HG03565 (cell line): ENCODE measurements around the gene MTG2.

Experiments used
- ATAC-seq: cut with Tn5 transposase; IDR thresholded peaks from one replicate; pipeline ENCODE4 v1.9.1; 2021; ENCODE audit warnings: mild to moderate bottlenecking, moderate library complexity; ENCODE audit not compliant: unreplicated experiment

The MTG2 gene

DNA sequence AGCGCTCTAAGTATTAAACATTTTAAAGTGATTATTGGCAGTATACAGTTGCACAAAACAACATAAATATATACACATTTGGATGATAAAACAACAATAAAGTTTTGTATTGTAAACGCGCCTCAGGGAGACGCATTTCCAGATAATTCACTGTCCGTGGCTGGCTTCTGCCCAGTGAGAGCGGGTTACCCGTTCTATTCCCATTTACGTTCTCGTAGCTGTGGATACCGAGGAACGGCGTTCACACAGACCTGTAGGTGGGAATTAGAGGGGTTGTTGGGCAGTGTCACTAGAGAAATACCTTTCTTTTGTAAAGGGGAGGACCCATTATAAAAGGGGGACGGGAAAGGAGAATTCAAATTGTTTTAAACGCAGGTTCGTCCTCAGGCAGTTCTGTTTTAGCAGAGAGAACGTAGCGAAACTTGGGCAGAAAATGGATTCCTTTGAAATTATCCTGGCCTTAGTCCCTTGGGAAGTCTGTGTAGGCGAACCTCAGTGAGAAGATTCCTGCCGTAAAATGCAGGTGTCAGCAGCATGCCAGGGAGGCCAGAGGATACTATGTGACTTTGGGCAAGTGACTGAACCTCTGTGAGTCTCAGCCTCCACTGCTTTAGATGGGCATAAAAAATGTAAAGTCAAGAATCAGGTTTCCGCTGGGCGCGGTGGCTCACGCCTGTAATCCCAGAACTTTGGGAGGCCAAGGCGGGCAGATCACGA lies 756 bp downstream of the MTG2 start:
- ATAC-seq = no peak

GRCh38 chr20:62186096-62186426 lies 3.2 kb downstream of the MTG2 start:
- ATAC-seq = no peak

DNA sequence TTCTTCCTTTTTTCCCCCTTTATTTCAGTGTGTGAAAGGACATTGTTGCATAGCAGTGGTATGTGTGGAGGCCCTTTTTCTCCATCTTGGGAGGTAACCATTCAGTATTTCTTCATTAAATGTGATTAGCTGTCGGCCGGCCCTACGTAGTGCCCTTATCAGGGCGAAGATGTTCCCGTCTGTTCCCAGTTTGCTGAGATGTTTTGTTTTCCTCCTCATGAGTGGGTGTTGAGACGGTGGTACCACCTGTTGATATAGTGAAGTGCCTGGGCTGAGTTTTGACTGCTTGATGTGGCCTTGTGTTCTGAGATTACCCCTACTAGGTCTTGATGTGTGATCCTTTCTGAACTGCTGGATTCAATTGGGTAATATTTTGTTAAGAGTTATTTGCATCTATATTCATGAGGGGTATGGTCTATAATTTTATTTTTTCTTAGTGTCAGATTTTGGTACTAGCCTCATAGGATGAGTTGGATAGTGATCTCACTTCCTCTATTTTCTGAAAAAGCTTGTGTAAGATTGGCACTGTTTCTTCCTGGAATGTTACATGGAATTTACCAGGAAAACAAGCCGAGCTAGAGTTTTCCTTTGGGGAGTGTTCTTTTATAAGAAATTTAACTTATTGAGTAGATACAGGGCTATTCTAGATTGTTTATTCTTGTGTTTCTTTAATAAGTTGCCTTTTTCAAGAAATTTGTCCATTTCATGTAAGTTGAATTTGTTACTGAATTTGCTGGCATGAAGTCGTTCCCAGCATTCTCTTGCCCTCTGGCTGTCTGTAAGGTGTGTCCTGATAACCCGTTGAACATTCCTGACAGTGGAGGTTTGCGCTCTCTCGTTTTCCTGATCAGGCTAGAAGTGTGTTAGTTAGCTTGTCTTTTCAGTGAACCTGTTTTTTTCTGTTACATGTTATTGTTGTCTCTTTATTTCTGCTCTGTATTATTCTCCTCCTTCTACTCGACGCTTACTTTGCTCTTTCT lies 4.3 kb downstream of the MTG2 start:
- no peak for ATAC-seq

- no peak for ATAC-seq
These were observed 8.0 kb downstream of the MTG2 start for GRCh38 chr20:62190639-62191411.

- no peak for ATAC-seq
These were observed 9.1 kb downstream of the MTG2 start for GRCh38 chr20:62191781-62192559.

DNA sequence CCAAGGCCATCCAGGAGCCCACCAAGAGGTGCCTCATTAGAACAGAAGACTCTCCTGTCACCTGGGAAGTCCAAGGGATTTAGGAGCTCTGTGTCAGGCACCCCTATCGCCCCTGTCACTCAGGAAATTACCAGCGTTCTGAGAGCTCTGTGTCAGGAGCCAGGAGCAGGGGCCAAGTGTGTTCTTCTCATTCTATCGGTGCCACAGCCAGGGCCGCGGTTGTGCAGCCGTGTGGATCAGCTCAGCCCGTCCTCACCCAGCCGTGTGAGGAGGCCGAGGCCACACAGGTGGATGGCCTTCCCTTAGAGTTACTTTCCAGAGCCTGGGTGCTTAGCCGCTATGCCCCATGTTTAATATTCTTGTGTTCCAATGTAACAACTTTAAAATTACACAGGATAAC lies 9.8 kb downstream of the MTG2 start:
- no peak for ATAC-seq

DNA sequence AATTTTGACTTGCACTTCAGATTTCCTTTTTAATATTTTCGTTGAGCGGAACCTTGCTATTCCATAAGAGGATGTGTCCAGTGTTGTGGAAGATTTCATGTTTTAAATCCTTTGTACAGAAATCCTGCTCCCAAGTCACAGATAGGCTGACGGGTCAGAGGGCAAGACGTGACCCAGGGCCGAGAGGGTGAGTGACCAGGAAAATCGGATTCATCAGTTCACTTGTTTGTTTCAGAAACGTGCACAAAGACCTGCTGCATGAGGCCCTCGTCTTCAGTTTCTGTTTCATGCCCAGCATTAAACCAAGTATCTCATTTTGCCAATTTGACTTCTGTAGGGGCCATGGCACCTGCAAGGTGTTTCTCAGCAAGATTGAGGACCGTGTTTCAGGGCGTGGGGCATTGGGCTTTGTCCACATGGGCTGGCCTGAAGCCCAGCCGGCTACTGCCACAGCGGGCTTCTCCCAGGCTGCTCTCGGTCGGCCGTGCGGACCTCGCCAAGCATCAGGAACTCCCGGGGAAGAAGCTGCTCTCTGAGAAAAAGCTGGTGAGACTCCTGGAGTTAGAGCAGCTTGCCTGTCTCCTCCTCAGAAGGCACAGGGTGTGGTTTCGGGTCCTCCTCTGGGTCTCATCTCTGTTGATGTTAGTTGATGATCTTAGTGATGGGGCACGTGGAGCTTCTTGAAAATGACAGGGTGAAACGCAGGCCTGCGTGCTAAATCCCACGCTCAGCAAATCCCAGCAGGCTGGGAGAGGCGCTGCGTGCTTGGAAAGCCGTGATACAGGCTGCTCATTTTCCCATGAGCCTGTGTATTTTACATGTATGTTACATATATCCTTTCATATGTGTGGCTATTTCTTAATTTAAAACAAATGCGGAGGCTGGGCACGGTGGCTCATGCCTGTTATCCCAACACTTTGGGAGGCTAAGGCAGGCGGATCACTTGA lies 10.5 kb downstream of the MTG2 start:
- ATAC-seq = no peak

- no peak for ATAC-seq
These were observed 12.2 kb downstream of the MTG2 start for GRCh38 chr20:62195075-62195405.

DNA sequence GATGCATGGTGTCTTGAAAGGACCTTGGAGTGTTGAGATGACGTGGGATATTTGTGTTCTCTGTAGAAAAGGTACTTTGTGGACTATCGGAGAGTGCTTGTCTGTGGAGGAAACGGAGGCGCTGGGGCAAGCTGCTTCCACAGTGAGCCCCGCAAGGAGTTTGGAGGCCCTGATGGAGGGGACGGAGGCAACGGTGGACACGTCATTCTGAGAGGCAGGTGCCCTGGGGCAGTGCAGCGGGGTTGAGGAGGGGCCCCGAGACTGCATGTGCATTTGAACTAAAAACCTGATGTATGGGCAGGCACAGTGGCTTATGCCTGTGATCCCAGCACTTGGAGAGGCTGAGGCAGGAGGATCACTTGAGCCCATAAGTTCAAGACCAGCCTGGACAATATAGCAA lies 12.9 kb downstream of the MTG2 start:
- no peak for ATAC-seq

- ATAC-seq = no peak
These were observed 13.5 kb downstream of the MTG2 start for GRCh38 chr20:62196286-62196685.

DNA sequence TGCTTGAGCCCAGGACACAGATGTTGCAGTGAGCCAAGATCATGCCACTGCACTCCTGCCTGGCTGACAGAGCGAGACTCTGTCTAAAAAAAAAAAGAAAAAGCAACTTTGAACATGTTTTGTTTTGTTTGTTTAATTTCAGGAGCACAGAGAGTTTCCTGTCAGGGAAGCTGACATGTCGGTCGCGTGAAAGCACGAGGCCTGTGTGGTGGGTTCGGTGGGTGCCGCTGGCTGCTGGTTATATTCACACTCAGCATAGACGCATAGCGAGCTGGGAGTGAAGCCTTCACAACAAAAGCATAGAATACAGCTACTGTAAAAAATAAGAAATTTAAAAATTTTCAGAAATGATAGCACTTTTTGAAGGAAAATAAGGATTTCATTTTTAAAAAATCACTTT lies 14.5 kb downstream of the MTG2 start:
- no peak for ATAC-seq

GRCh38 chr20:62197801-62198200 lies 15.0 kb downstream of the MTG2 start:
- no peak for ATAC-seq

GRCh38 chr20:62198496-62198895 lies 15.7 kb downstream of the MTG2 start:
- no peak for ATAC-seq

- no peak for ATAC-seq
These were observed 16.1 kb downstream of the MTG2 start for GRCh38 chr20:62198931-62199330.

DNA sequence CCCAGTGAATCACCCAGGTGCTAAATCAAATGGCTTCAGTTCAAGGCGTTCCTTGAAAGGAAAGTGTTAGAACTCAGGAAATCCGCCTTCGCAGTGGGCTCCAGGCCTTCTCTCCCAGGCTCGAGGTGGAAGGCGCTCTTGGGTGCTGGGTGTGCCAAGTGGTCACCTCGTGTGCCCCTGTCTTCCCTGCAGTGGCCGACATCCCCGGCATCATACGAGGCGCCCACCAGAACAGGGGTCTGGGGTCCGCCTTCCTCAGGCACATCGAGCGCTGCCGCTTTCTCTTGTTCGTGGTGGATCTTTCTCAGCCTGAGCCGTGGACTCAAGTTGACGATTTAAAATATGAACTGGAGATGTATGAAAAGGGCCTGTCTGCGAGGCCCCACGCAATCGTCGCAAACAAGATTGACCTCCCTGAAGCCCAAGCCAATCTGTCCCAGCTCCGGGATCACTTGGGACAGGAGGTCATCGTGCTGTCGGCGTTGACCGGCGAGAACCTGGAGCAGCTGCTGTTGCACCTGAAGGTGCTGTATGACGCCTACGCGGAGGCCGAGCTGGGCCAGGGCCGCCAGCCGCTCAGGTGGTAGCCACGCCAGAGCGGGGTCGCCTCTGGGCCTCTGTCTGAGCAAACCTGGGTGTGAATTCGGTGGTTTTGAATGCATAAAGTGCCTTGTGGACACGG lies 17.8 kb downstream of the MTG2 start:
- ATAC-seq = no peak

GRCh38 chr20:62201173-62202082 lies 18.6 kb downstream of the MTG2 start:
- ATAC-seq = peak; percentile 59

GRCh38 chr20:62202083-62202395 lies 19.2 kb downstream of the MTG2 start:
- ATAC-seq = peak; percentile 22

DNA sequence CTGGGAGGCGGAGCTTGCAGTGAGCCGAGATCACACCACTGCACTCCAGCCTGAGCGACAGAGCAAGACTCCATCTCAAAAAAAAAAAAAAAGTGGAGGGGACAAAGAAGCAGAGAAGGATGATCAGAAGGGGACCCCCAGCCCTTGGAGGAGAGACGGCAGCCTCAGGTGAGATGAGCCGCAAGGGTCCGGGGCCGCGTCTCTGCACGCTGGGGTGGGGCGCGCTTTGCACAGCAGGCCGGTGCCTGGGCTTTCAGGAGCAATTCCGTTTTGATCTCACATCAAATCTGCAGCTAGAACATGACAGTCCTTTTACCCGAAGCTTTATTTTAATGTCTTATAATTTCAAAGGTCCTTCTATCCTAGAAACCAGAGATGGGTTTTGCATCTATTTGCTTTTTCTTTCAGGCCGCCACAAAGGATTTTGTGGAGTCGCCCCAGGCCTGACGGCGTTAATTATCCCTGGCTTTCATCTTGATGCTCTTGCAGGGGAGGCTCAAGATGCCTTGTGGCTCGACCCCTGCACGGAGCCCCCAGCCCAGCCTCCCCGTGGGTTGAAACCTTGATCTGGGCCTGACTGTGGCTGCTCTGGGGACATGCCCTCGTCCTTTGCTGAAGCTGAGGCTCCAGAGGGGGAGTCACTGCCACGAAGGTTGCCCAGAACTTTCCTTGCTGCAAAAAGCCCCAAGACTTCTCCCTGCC lies 20.0 kb downstream of the MTG2 start:
- no peak for ATAC-seq
